22Rv1 (cell line): ENCODE data around the gene CHKB.

Source experiments
- H3K27ac ChIP-seq: fragments of 450-650 bp; 2 replicates; pipeline ENCODE4 v1.5.1; 2017
- CTCF ChIP-seq: fragments of 450-650 bp; IDR thresholded peaks from 2 replicates; pipeline ENCODE4 v1.5.1; 2017; ENCODE audit warnings: mild to moderate bottlenecking
- ZFX ChIP-seq: fragments of 450-650 bp; IDR thresholded peaks from 2 replicates; pipeline ENCODE4 v1.6.1; 2017; ENCODE audit warnings: antibody characterized with exemption, borderline replicate concordance

Gene CHKB

GRCh38 chr22:50586416-50586815 lies 3.8 kb upstream of the CHKB start:
- TF ChIP-seq CTCF (no peak), ZFX (no peak)

GRCh38 chr22:50585781-50586180 lies 3.1 kb upstream of the CHKB start:
- no peak for TF ChIP-seq ZFX
- no peak for TF ChIP-seq CTCF
- no peak overlapping the region for H3K27ac ChIP-seq

More at GRCh38 chr22:50586416-50586815, 3.8 kb upstream of the CHKB start:
- H3K27ac ChIP-seq, result no peak overlapping the region

- no peak overlapping the region for H3K27ac ChIP-seq
- no peak for TF ChIP-seq ZFX
- TF ChIP-seq CTCF, result no peak
Measured at GRCh38 chr22:50585238-50585637, 2.6 kb upstream of the CHKB start.

- TF ChIP-seq ZFX, result no peak
- TF ChIP-seq CTCF, result no peak
- H3K27ac ChIP-seq, result no peak overlapping the region
Measured at GRCh38 chr22:50584106-50585096, 1.8 kb upstream of the CHKB start.

GRCh38 chr22:50583294-50583861 lies 729 bp upstream of the CHKB start:
- H3K27ac ChIP-seq, result peak overlapping the region; percentile 97

GRCh38 chr22:50581950-50582492 lies 628 bp downstream of the CHKB start:
- TF ChIP-seq ZFX, result no peak
- TF ChIP-seq CTCF, result no peak
- peak overlapping the region; percentile 97 for H3K27ac ChIP-seq

More at GRCh38 chr22:50583294-50583861, 729 bp upstream of the CHKB start:
- TF ChIP-seq ZFX (no peak), CTCF (no peak)
